Measurements from ENCODE around the gene PMPCA.

GRCh38 chr9:136432591-136432990 is 22.1 kb downstream of the PMPCA start:
- TF ChIP-seq, protein P1, sequence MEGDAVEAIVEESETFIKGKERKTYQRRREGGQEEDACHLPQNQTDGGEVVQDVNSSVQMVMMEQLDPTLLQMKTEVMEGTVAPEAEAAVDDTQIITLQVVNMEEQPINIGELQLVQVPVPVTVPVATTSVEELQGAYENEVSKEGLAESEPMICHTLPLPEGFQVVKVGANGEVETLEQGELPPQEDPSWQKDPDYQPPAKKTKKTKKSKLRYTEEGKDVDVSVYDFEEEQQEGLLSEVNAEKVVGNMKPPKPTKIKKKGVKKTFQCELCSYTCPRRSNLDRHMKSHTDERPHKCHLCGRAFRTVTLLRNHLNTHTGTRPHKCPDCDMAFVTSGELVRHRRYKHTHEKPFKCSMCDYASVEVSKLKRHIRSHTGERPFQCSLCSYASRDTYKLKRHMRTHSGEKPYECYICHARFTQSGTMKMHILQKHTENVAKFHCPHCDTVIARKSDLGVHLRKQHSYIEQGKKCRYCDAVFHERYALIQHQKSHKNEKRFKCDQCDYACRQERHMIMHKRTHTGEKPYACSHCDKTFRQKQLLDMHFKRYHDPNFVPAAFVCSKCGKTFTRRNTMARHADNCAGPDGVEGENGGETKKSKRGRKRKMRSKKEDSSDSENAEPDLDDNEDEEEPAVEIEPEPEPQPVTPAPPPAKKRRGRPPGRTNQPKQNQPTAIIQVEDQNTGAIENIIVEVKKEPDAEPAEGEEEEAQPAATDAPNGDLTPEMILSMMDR (IDR thresholded peaks at IDR 0.05; ENCODE audit: low read depth, low read length, missing input control), result no peak
- no peak for TF ChIP-seq EGR1 (IDR thresholded peaks at IDR 0.05; ENCODE audit: low read depth in 2 of 2)

All from liver (tissue), 3 donors.